ENCODE measurements around the gene OR2F2. TPM values are rescaled to one million over a fixed set of nuclear protein-coding genes. Genes with fewer than 3 reads are reported as not detected.

OR2F2 gene
- total RNA-seq, 1 experiment from 2014 or later, result not detected

DNA sequence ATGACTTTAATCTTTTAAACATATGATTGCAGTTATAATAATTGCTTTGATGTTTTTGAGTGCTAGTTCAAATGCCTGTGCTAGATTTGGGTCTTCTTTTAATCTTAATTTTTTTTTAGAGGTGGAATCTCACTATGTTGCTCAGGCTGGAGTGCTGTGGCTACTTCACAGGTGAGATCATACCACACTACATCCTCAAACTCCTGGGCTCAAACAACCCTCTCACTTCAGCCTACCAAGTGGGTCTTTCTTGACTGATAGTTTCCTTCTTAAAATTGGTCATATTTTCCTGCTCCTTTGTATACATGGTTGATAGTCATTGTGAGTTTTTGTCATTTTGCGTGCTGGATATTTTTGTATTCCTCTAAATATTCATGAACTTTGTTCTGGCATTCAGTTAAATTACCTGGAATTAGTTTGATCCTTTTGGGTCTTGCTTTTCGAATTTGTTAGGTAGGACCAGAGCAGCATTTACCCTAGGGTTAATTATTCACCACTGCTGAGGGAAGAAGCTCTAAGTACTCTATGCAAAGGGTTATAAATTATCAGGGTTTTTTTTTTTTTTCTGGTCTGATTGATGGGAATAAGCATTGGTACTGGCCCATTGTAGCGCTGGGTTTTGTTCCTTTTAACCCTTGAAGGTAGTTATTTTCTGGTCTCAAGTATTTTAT, 21.0 kb upstream of the OR2F2 start:
- DNase-seq (ENCODE audit: low read depth), result no peak

DNA sequence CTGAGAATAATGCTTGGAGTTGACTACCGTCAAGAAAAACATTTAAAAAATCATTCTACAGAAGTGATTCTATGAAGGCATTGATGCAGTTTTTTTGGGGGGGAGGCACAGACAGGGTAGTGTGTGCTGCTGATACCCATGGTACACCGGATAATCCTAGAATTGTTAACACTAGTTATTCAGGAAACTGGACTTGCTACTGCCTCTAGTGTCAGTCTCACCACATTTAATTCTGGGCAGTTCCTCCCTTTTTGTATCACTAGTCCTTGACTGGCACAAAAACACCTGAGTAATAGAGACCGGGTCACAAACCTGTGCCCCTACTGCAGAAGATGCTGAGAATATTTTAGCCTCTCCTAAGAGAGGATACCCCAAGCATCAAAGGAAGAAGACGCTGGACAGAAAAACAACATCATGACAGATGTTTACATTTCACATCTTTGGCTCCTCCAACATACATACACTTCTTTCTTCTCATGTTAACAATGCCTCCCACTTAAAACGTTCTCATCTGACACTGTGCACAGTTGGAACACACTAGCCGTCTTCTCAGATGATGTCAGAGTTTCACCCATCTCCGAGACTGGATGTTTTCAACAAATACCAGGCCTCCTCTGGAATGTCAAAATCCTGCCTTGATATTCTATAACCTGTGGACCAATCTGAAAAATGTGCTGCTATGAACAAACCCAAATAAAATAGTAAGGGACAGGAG, 19.9 kb upstream of the OR2F2 start:
- no peak for DNase-seq (ENCODE audit: low read depth)

DNA sequence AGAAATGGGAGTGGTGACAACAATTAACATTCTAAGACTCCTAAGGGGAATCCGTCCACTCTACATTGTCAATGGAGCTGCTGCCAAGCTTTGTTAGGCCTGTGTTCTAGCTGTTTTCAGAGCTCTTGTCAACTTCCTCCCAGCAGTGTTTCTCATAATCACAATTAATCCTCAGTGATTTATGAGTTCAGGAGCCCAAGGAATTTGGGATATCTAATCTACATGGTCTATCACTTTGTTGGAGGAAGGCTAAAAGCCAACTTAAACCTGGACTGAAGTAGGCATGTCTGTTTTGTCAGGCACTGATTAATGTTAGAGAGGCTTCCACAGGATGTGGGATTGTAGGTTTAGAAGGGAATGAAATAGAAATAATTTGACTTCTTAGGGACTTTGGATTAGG, 10.2 kb upstream of the OR2F2 start:
- no peak for DNase-seq (ENCODE audit: low read depth)

GRCh38 chr7:143929224-143929920, 5.7 kb upstream of the OR2F2 start:
- DNase-seq (ENCODE audit: low read depth), result no peak

DNA sequence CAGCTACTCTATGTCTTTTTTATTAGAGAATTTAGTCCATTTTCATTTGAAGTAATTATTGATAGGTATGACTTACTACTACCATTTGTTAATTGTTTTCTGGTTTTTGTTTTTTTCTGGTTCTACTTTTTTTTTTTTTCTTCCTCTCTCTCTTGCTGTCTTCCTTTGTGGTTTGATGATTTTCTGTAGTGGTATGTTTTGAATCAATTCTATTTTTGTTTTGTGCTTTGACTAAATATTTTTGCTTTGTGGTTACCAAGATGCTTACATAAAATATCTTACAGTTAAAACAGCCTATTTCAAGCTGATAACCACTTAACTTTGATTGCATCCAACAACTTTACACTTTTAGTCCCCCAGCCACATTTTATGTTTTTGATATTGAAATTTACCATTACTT, 3.3 kb upstream of the OR2F2 start:
- no peak for DNase-seq (ENCODE audit: low read depth)

DNA sequence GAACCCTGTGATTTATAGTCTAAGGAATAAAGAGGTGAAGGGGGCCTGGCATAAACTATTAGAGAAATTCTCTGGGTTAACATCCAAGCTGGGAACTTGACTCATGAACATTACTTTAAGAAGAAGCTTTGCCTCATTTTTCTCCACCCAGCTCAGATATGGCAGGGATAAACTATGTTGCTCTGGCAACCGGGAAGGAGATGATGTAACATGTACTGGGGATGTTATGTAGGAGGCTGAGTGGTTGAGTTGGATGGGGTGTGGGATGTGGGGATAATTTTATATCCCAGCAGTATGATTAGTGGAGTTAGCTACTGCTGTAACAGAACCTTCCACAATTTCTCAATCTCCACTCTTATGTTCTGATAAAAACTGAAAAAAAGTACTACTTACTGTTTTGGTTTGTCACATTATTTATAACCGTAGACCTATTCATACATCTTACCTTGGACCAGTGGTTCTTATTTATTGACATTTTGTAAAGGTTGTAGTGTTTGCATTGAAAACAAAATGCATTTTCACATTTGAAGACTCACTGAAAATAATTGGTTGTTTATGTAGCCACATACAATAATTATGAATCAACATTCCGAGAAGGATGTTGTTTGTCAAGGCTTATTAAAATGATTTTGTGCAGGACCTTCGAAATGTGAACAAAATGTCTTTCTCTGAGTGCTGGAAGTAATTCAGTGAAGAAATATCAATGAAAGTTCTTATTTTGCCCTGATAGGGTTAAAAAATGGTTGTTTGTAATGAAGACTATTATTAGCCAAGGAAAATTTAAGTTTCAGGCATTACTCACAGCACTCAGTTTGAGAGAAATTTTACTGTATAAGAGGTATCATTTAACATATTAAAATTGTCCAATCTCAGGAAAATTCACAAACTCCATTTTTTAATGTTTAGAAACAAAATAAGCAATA, 1.3 kb downstream of the OR2F2 start:
- no peak for DNase-seq (ENCODE audit: low read depth)

DNA sequence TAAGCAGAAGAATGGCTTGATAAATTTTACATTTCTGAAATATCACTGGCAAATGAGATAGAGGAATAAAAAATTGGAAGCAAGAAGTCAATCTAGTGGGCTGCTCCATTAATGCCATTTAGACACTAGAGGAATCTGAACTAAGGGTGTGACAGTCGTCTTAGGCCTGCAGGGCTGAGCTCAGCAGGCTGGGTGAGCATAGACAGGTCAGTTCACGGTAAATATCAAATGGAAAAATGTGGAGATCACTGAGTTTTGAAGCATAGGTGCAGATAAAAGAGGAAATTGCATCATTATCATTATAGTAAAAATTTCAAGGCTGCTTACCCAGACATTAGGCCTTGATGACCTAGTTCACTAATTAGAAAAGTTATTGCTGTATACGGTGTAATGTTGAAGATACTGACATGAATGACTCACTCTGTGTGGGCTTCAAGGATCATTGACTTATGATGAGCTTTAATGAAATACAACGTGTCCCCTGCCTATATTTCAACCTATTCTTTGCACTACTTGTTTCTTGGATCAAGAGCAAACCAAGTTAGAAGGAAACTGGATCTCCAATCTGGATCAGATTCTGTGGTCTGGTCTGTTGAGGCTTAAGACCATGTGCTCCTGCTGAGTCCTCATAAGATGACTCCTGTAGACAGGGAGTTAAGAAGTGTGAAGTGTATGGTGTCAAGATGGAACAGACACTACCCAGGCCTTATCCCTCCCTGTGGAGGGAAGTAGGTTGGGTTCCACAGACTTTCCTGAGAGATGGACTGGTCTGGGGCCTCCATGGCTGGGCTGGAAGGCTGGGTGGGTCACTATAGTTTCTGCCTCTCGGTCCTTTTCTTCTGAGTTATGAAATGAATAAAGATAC, 3.6 kb downstream of the OR2F2 start:
- DNase-seq (ENCODE audit: low read depth), result no peak

GRCh38 chr7:143945423-143945822, 10.4 kb downstream of the OR2F2 start:
- DNase-seq (ENCODE audit: low read depth), result no peak

- DNase-seq (ENCODE audit: low read depth), result no peak
Observed at GRCh38 chr7:143947111-143947510, 12.1 kb downstream of the OR2F2 start.

GRCh38 chr7:143948733-143949132, 13.7 kb downstream of the OR2F2 start:
- DNase-seq (ENCODE audit: low read depth), result no peak

DNA sequence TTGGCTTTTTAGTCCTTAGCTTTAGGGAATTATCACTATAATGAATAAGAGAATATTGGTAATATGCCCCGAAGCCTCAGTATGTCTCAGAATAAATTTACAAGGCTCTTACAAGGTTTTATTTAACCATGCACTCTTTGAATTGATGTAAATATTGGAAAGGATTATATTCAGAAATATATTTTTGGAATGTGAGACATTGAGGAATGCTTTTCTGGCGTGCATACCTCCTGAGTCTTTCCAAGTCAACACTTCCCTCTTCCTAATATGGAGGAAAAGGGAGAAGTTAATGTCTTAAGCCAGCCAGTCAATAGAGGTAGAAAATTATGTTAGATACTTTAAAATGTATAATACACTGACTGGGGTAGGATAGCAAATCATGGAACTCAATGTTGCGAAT, 18.4 kb downstream of the OR2F2 start:
- DNase-seq (ENCODE audit: low read depth), result no peak

GRCh38 chr7:143954135-143954534, 19.1 kb downstream of the OR2F2 start:
- no peak for DNase-seq (ENCODE audit: low read depth)

DNA sequence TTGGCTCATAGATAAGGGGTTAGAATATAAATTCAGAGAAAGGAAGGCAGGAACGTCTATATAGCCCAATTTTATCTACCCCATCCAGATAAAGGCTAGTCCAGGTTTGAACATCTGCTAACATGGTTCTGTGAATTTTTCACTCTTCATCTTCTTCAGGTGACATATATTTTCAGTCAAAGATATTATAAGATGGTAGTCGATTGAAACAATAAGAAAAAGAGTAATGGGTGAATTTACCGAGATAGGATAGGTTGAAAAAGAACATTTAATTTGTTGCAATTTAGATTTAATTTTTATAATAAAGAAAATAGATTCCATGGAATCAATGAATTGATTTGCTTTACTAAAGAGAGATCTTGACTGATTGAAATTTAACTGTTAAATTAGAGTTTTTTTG, 19.5 kb downstream of the OR2F2 start, which contains the start of gene OR2F1:
OR2F1 (plus strand) TSS at position 301 of the 400 bp plus-strand sequence. CDS start 5,127 bp downstream, outside the sequence.
- no peak for DNase-seq (ENCODE audit: low read depth)

GRCh38 chr7:143958781-143959180, 23.7 kb downstream of the OR2F2 start:
- no peak for DNase-seq (ENCODE audit: low read depth)

- DNase-seq (ENCODE audit: low read depth), result no peak
Observed at GRCh38 chr7:143960813-143961610, 26.0 kb downstream of the OR2F2 start.

GRCh38 chr7:143965280-143965679, 30.2 kb downstream of the OR2F2 start:
- no peak for DNase-seq (ENCODE audit: low read depth)

DNA sequence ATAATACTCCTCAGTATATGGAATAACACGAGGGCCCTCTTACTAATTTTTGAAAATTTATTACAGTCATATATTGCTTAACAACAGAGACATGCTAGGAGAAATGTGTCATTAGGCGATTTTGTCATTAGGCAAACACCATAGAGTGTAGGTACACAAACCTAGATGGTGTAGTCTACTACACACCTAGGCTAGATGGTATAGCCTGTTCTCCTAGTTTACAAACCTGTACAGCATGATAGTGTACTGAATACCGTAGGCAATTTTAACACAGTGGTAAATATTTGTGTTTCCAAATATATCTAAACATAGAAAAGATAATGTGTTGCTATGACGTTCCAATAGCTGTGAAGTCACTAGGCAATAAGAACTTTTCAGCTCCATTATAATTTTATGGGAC, 32.4 kb downstream of the OR2F2 start:
- no peak for DNase-seq (ENCODE audit: low read depth)

GRCh38 chr7:143973870-143974416, 38.9 kb downstream of the OR2F2 start:
- no peak for DNase-seq (ENCODE audit: low read depth)

DNA sequence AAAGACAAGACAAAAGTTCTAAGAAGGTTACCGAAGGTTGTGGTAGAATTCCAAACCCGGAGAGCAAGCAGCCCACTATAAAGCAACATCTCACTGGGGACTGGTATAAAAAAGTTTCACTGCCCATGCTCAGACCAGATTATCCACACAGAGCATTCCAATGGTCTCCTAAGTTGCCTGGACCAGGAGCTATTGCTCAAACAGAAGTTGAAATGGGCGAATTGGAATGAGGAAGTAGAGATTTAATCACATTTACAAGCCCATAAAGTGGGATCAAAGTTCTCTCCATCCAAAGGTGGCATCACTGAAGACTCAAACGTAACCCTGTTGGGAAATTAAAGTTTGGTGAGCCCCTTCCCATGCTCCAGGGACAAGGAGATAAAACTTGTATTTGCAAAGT, 39.4 kb downstream of the OR2F2 start:
- DNase-seq (ENCODE audit: low read depth), result no peak

DNA sequence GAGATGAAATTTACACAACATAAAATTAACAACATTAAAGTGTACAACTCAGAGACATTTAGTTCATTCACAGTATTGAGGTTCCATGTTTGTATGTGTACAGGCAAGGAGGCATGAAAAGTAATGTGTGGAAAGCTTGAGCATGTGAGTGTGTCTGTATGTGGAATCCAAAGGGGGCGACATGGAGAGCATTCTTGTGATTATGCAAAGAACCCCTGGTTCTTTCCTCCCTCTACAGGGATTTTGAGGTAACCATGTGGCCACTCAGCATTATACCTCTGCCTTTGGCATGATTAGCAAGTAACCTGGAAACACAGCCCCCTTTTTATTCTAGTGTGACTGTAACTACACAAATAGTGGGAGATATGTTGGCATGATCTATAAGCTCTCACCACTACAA, 40.6 kb downstream of the OR2F2 start:
- no peak for DNase-seq (ENCODE audit: low read depth)

Measured in Daoy (cell line).